ENCODE data around the gene LAMA2.
"Not testable (repeated sequence)": the region's sequence is repeated elsewhere in the genome, so short reads cannot be mapped to it uniquely, and the experiment has no call there.

LAMA2 gene

DNA sequence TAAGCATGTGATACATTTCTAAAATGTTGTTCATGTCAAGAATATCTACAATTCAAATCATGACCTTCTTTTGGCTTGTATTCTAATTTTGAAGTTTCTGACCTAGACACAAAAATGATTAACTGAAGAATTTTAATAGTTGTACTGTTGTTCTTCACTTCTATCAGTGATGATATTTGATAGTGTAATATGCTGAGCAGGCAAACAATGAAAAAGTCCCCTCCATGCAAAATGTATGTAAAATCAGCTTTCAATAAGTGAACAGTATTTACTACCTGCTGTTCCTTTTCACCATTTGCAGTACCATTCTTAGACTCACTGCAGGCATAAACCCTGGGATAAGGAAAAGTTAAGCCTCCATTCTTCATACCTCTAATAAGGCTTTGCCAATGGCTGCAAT, 201.5 kb downstream of the LAMA2 start:
- no peak for DNase-seq

DNA sequence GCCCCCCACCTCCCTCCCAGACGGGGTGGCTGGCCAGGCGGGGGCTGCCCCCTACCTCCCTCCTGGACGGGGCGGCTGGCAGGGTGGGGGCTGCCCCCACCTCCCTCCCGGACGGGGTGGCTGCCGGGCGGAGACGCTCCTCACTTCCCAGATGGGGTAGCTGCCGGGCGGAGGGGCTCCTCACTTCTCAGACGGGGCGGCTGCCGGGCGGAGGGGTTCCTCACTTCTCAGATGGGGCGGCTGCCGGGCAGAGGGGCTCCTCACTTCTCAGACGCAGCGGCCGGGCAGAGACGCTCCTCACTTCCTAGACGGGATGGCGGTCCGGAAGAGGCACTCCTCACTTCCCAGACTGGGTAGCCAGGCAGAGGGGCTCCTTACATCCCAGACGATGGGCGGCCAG, 205.5 kb downstream of the LAMA2 start:
- DNase-seq = not testable (repeated sequence)

DNA sequence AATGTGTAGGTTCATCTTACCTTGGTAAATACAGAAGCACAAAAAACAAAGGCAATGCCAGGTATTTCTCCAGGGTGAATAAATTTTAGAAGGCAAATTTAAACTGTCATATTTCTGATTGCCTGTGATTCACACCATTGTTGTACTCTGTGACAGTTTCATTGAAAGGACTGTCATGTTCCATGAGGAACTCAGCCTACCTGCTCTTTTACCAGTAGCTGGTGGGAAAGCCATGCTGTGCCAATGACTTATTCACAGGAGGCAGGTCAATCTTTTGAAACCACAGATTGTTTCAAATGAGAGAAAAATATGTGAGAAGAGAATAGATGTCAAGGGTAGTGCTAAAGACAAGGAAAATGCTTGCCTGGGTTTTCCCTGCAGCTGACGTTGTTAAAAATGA, 206.4 kb downstream of the LAMA2 start:
- DNase-seq = no peak

DNA sequence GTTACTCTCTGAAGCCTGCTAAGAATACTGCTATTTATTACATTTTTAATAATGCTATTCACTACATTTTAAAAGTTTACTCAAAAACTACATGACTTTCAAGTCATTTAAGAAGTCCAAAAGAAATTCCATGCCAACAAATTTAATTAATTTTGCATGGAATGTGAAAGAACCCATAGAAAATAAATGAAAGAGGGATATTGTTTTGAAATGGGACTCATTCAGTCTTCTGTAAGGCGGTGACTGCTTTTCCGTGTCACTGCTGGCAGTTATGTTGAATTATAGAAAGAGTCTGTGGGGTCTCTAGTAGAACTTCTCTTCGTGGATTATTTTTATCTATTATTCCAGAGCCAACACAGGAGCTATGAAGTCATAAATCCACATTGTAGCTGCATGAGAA, 211.2 kb downstream of the LAMA2 start:
- DNase-seq = no peak

DNA sequence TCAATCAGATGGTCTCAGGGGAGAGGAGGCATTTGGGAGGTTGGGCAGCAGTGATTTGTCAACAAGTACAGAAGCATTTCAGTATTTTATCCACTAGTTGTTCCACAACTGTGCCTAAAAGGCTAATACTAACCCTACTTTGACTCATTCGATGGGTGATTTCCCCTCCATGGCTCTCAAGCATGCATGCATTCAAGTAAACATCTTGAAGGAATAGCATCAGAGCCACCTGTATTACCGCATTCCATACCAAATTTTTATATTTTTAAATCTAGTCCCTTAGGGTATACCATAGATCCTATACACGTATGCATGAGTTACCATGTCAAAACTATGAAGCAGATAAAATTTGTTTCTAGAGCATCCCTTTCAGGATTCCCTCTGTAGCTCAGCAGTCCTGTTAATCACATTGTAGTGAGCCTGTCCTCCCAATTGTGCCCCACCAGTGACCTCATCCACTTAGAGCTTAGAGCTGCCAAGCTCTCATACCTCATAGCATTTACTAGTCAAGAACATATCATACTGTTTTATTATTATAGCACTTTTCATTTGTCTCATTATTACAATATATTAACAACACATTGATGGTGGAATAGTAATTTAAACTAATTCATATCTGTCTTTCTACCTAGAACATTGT, 213.8 kb downstream of the LAMA2 start:
- DNase-seq = no peak

DNA sequence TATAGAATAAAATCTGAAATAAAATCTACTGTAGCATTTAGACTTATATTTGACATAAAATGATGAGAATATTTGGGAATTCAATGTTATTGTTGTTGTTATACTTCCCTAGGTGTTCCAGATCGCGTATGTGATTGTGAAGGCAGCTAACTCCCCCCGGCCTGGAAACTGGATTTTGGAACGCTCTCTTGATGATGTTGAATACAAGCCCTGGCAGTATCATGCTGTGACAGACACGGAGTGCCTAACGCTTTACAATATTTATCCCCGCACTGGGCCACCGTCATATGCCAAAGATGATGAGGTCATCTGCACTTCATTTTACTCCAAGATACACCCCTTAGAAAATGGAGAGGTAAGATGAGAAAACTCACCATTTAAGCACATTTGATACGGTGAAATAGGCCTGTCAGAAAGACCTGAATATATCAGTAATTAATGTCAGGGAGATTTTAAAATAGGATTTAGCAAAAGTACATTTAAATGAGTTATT, 215.2 kb downstream of the LAMA2 start:
- no peak for DNase-seq

DNA sequence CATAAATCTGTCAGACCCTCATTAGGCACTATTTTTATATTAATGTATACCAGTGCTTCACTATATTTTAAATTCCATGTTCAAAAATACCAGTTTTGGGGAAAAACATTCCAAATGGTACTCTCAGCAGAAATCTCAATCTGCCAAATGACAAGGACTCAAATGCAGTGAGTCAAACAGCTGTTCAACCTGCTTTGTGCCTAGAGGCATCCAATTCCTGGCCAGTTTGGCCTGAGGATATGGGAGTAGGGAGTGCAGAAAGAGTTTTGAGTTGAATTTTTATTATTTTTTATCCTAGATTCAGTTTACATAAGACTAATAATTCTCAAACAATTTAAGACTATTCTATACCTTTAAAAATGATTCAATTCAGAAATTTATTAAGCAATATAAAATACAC, 216.8 kb downstream of the LAMA2 start:
- DNase-seq = no peak

DNA sequence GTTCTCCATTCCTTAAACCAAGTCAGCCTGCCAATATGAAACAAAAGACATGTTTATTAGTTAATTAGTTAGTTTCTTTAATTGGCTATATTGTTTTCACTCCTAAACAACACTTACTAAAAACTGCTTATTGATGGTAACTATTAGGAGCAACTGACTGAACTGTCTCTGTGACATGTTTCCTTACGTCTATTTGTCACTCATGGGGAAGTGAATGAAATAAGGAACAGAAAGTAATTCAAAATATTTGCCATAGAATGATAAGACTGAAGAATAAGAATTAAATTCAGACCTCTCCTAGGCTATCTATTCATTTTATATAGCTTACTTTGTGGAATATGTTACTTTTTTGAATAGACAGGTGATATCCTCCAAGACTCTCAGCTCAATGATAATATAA, 217.2 kb downstream of the LAMA2 start:
- DNase-seq = no peak

DNA sequence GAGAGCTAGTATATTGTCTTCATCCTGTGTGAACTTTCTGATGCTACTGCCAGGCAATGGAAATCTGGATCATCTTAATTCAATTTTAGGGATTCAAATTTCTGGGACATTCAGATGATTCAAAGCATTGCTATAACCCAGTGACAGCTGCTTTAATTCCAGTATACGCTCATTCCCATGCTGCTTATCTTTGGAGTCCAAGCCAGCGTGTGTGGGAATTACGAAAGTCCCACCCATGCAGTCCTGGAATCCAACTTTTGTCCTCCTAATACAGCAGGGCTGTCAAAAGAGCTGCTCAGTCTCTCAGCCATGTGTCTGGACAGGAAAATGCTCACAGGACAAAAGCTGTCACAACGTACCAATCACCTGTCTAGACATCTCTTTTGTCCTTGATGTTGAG, 219.8 kb downstream of the LAMA2 start:
- DNase-seq = no peak

DNA sequence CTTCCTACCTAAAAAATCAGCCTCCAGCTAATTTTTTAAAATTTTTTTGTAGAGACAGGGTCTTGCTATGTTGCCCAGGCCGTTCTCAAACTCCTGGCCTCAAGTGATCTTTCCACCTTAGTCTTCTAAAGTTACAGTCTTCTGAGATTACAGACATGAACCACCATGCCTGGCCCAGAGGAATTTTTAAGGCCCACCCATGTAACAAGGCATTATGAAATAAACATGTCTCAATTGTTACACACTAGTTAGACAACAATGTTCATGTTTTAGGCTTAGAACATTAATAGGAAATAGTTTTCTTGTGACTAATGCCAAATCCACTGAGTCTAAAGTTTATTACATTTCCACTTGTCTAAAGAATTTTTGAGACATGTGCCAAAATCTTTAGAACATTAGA, 221.2 kb downstream of the LAMA2 start:
- DNase-seq = no peak

DNA sequence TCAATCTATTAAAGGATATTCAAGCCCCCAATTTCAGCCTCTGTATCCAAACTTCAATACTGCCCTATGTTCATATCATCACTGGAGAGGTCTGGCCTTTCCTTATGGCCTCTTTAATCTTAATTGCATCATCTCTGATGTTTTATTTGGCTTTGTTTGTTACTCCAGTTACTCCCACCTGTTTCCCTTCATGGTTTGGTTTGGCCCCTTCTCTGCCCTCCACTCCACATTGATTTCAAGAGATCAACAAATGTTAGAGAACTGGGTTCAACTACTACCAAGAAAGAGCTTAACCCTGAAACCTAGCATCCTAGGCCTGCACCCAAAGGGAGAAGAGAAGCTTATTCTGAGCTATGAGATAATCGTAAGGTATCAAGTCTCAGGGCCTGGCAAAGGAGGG, 221.6 kb downstream of the LAMA2 start:
- DNase-seq = no peak

DNA sequence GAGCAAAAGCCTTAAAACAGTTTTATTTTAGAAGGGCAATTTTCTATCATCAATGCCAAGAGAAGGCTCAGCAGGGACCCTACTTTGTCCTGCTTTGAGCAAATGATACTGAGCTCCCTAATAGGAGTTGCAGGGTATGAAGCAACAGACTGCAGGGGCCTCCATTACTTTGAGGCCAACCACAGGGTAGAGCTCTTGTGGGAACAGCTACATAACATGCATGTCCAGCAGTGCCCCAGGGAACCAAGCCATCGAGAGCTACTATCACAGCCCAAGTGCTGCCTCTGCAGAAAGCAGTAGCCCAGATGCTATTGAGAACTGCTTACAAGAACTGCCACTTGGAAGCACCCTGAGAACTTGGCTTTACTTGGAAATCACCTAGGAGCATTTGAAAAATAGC, 222.1 kb downstream of the LAMA2 start:
- no peak for DNase-seq

DNA sequence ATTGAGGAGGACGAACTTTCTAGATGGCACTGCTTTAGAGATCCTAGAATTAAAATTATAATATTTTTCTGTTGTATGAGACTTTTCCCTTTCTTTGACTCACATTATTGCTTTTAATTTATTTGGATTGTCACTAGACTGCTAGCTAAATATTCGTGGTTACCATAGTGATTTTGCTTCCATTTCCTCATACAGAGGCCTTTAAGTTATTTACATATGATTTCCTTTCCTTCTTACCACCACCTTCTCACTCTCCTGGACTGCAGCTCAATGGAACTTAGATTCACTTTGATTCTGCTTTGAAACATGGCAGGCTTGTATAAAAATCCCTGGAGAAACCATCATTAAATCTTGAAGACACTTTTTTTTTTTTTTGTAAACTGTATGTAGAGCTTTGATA, 222.9 kb downstream of the LAMA2 start:
- DNase-seq = no peak

DNA sequence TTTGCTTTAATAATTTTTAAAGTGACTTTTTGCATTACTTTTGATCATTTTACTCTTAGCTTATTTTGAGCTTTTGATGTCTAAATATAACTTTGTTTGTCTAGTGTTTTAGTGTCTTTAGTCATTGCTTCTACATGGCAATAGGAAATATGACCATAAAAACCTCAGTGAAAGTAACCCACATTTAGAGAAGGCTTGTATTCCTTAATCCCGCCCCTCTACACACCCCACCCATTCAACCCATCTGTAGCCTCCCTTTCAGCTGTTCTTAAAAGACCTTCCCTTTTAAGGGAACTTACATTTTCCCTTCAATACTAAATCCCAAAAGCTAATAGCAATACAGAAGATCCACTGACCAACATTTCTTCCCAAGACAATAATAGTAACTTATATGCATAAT, 225.4 kb downstream of the LAMA2 start:
- no peak for DNase-seq

DNA sequence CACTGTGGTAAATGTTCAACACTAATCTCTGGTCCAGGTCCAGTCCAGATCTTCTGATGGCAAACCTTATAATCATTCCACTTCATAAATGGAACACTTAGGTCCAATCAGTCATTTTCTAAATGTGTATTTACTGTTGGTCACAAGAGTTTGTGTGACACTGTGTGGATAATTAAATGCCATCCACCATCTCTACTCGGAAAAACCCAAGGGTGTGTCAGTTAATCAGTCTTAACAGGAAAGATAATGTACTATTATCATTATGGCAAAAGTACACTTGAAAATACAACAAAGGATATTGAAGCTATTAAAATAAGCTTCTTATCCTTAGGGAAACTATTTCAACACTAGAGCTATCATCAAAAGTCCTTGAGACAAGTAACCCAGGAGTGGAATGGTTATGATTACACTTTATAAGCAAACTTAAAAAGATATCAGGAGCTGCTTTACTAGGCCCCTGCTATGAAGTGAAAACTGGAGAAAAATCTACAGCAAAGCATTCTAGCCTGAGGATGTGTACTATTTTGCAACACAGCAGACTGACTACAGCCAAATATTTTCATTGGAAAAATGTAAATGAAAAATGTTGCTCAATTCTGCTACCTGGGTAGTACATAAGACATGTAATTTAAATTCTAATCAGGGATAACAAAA, 227.9 kb downstream of the LAMA2 start:
- DNase-seq = no peak

DNA sequence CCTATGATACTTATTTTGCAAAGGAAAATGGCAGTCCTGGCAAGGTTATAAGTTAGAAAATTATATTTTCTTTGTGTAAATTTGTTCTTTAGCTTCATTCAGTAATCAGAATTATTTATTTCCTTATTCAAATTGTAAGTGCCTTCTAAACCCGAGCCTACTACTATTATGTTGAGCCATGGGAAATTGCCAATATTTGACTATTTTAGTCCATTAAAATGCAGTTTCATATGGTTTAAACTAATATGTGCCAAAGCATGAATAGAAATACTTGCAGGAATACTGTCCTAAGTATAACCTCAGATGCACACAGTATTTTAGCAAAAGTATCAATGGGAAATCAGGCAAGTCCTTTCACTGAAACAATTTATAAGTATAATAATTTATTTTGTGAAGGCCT, 228.4 kb downstream of the LAMA2 start:
- DNase-seq = no peak

DNA sequence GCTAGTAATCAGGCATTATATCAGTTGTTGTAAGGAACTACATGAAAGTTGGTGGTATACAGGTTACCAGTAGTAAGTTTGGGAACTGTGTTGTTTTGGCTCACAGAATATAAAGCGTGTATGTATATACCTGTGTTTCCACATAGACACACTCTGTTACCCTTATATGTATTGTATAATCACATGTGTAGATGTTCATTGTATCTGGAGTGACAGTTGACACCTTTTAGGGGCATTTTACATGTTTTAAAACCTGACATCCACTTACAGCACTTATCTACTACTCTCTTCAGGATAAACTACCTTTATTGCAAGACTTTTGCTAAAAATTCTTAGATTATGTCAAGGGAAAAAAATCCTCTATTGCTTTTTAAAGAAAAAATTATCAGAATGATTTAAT, 228.9 kb downstream of the LAMA2 start:
- DNase-seq = no peak

DNA sequence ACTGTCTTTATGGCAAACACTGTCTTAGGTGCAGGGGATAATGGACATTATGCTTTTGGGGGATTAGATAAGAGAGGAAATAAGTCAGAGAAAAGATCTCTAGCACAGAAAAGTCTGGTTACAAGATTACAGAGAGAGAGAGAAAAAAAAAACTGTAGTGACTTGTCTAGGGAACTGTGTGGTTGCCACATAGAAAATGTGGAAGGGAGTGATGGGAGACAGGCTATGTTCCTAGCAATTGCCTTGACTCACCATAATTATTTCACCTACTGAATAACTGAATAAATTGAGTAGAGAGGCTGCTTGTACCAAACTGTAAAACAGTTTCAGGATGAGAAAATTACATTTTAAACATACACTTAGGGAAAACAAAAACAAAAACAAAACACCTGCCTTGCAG, 229.7 kb downstream of the LAMA2 start:
- no peak for DNase-seq

DNA sequence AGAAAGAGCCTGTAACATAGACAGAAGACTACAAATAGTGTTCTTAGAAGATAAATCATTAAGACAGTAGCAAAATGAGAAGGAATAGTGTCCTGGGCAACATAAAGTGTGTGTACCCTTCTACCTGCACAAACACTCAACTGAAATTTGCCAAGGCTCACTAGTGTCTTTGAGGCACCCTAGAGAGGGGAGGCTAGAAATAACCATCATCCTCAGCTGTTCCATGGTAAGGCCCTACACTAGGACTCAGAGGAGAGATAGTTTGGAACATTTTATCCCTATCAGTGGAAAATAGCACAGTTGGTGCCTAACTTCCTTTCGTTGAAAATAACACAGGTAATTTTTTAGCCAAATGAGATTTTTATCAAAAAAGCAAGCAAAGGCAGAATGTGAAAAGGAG, 230.7 kb downstream of the LAMA2 start:
- no peak for DNase-seq

DNA sequence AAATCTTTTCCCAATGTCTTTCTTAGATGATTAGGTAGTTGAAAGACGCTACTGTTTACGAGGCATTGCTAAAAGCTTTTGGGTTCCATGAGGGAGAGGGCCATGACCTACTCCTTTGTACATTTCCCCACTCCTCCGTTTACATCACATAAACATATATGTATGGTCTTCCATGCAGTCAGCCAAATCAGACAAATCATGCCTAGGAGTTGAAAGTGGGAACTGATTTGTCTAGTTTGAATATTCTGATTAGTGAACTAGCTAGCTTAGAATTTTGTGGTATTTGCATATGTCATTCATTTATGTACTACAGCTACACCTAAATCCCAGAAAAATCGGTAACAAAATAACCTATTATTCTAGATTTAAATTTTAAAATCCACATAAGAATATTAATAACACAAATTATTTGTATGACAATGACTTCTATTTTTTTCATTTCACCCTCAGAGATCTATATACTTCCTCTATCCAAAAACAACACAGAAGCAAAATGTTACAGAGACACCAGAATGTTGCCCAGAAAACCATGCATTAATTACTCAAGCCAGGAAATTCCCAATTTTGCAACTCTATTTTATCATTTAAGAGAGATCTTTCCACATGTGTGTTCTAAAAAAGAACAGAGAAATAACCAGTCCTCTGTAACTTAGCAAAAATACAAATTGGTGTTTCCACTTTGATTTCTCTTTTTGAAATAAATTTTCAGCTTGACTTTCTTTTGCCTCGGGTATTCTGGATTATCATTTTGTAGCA, 231.9 kb downstream of the LAMA2 start:
- no peak for DNase-seq

DNA sequence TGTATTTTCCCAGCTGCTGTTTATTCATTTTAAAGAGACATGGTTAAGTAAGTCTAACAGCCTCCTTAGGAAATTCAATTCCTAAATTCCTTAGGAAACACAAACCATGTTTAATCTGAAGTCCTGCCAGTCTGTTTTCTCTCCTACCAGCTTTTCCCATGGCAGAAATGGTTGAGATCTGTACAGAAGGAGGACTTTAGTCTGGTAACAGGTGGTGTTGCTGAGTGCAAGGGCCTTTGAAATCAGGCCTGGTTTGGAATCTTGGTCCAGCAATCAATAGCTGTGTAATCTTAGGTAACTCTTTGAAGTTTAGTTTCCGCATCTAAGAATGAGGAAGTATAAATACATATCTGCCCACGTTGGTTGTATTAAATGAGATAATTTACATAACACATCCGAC, 232.5 kb downstream of the LAMA2 start:
- no peak for DNase-seq

DNA sequence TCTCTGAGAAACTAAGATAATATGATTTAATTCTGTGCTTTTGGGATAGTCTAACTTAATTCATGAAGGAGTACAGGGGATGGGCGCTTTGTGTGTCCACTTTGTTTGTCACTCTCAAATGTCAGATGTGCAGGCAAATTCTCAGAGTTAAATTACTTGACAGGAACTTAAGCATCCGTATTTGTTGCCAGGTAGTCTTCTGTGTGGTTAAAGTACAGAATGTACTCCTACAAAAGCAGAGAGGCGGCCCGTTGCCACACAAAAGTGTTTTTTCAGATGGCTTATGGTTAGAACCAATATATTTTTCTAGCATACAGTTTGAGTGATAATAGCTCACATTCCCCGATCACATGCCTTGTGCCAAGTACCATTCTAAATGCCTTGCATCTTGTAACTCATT, 234.4 kb downstream of the LAMA2 start:
- DNase-seq = no peak

DNA sequence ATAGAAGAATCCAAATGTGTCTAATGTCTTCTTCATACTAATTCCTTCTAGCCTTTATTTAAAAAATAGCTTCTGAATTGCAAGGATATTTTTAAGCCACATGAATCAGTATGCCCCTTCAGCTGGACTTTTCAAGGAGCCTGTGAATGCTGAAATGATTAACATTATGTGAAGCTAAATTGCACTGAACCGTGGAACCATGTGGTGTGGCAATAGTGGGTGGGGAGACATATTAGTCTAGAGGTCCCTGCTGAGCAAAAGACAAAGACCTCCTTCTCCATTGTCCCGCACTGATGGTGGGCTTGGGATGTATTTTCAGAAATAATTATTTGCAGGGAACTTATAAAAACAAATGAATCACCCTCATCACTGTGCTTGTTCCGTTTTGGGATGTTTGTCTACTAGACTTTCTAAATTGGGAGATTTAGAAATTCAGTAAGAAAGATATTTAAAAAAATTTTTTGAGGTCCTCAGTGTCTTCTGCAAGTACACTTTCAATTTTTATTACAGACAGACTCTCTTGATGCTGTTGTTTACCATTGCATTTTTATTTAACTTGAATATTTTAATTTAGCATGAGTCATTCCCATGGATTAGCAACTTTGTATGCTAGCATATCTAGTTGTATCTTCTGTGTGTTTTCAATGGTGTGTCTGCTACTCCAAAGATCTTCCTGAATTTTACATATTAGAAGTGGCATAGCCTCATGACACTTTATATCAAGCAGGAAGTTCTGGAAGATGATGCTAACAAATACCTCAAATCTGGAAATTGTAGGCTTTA, 238.1 kb downstream of the LAMA2 start:
- DNase-seq = no peak

DNA sequence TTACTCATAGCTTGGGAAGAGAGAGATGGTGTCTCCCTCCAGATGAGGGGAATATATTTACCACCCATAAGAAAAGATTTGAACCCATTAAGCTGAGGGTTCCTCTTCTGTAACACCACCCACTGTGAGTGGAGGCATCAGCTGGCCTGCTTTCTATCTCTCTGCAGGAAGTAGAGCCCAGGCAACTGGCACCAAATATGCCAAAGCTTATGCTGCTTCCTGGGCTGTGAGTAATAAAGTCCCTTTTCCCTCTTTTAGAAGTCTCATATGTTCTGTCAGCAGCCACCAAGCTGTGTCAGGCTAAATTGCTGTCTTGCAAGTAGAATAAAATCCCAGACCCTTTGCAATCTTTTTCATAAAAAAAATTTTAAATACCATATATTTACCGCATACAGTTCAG, 241.4 kb downstream of the LAMA2 start:
- DNase-seq = no peak
